Adrenal gland (tissue), 12 donors: ENCODE data around the gene DUS1L. TPM values are rescaled to one million over a fixed set of nuclear protein-coding genes. Genes with fewer than 3 reads are reported as not detected.

Source experiments
- DNase-seq, 7 donors: peaks; one replicate each; pipeline ENCODE4 v3.0.0-alpha.2; 2019 to 2020
- H3K27ac ChIP-seq, 5 donors: fragments of 200-600 bp; sonication (generic) in 4 of 5; 1 replicate in 3 of 5; 2 replicates in 2 of 5; pipeline versions ENCODE4 v1.5.1 to v1.8.0; 2016 to 2020; ENCODE audit warnings: mild to moderate bottlenecking in 1 of 5
- H3K27me3 ChIP-seq: fragments of 200-600 bp; 2 replicates; pipeline ENCODE4 v1.8.0; 2021
- H3K36me3 ChIP-seq, 2 donors: fragments of 200-600 bp; replicated peaks in 1 of 2; 1 replicate in 1 of 2; 2 replicates in 1 of 2; pipeline versions ENCODE4 v1.5.1 to v1.8.0; 2018 to 2022
- H3K4me1 ChIP-seq, 2 donors: fragments of 200-600 bp; replicated peaks in 1 of 2; 1 replicate in 1 of 2; 2 replicates in 1 of 2; pipeline versions ENCODE4 v1.5.1 to v1.8.0; 2018 to 2021
- H3K4me3 ChIP-seq, 4 donors: fragments of 200-600 bp; sonication (generic) in 3 of 4; one replicate each; pipeline ENCODE4 v1.5.1; 2016 to 2018
- H3K9me3 ChIP-seq, 3 donors: fragments of 200-600 bp; sonication (generic) in 1 of 3; replicated peaks in 1 of 3; 1 replicate in 2 of 3; 2 replicates in 1 of 3; pipeline versions ENCODE4 v1.5.1 to v1.8.0; 2016 to 2021
- CTCF ChIP-seq, 6 experiments: fragments of 450-650 bp in 4 of 6; fragments of 200-600 bp in 2 of 6; sonication (generic) in 1 of 6; IDR thresholded peaks; 1 replicate in 5 of 6; 2 replicates in 1 of 6; pipeline versions ENCODE4 v1.5.1 to v1.8.0; 2016 to 2021; ENCODE audit warnings: antibody characterized with exemption in 6 of 6, mild to moderate bottlenecking in 2 of 6, moderate library complexity in 1 of 6
- POLR2A ChIP-seq, 2 donors: fragments of 450-650 bp; IDR thresholded peaks; one replicate each; pipeline ENCODE4 v1.6.1; 2017; ENCODE audit warnings: antibody characterized with exemption in 2 of 2, mild to moderate bottlenecking in 2 of 2, moderate library complexity in 1 of 2
- WGBS, 4 donors: extraction: QIAGEN DNeasy Blood & Tissue Kit in 2 of 4; methylation state at CpG; one replicate each; pipeline versions ENCODE4 v1.1.5 to v1.1.7; 2013 to 2017; 5-methylcytosine and 5-hydroxymethylcytosine counted together
- intact Hi-C, 2 donors: fragments of 100-400 bp; cut with DNase I; formaldehyde crosslinking; loops; one replicate each; pipeline versions ENCODE4 v1.14.1 to v1.15.0; 2022 to 2023
- polyA plus RNA-seq, 3 donors: library from polyadenylated mRNA; stranded (reverse); fragments of 200-250 nt in 2 of 3; fragments of 350-450 nt in 1 of 3; fragmentation: Illumina TruSeq in 1 of 3; extraction: RNeasy Lipid Tissue Mini Kit (QIAGEN cat#74804) in 1 of 3; gene quantifications; one replicate each; pipeline ENCODE4 v1.2.3, GENCODE V29; 2013 to 2014
- total RNA-seq, 9 donors: library from RNA; depleted of rRNA in 4 of 9; stranded (reverse); fragments of >200 nt in 4 of 9; fragments of 120-200 nt in 1 of 9; fragmentation: NEBNext Ultra II Directional in 1 of 9; extraction: Animal tissue kit (Norgen Biotek cat#: 25700) in 1 of 9; gene quantifications; one replicate each; pipeline versions ENCODE4 v1.1.0 to v1.2.4, GENCODE V29; 2013 to 2023
- donor health status: healthy with polysubstance abuse.
- donor health status: Bipolar disorder and iron deficiency.
- donor health status: DM: yes; HTN: yes; CAD: no.
- donor health status: DM: no; HTN: no; CAD: no.
- donor health status: DM: no; HTN: no; CAD: no.
- donor health status: DM: yes; HTN: yes; CAD: no.

The DUS1L gene
- total and polyA plus RNA-seq, 12 donors: 38.5 to 397 (median 75.7) TPM

GRCh38 chr17:82081966-82082365 lies 16.4 kb upstream of the DUS1L start:
- no peak for DNase-seq
- TF ChIP-seq CTCF (IDR thresholded peaks at IDR 0.05) (no peak), POLR2A (IDR thresholded peaks at IDR 0.05) (no peak)
- Histone ChIP-seq H3K4me1 (no peaks in the 10 kb centered on the region), H3K9me3 (no peaks in the 10 kb centered on the region), H3K27me3 (no peaks in the 10 kb centered on the region), H3K36me3 (peaks cover 0 to 84% of the 10 kb centered on the region in 2 donors), H3K4me3 (no peak overlapping the region), H3K27ac (no peak overlapping the region)
- intact Hi-C loops: no loop called here
- WGBS, 4 donors: 91 to 98% (median 93%) methylated on average over 19 to 22 of the region's 22 CpGs; no CpG with 5 or more reads in 1 of the 4 donors

GRCh38 chr17:82081546-82081945 lies 15.9 kb upstream of the DUS1L start:
- peaks cover 0 to 80% of the 10 kb centered on the region in 2 donors for H3K36me3 ChIP-seq
- no peak overlapping the region for H3K27ac ChIP-seq
- TF ChIP-seq CTCF (IDR thresholded peaks at IDR 0.05): no peak
- no peak for TF ChIP-seq POLR2A (IDR thresholded peaks at IDR 0.05)
- H3K9me3 ChIP-seq: no peaks in the 10 kb centered on the region
- H3K4me3 ChIP-seq: no peak overlapping the region
- H3K27me3 ChIP-seq: no peaks in the 10 kb centered on the region
- no peaks in the 10 kb centered on the region for H3K4me1 ChIP-seq
- DNase-seq: no peak
- intact Hi-C loops: no loop called here
- 86 to 90% methylated on average over 19 to 20 of the region's 20 CpGs; no CpG with 5 or more reads in 2 of the 4 donors for WGBS, 4 donors

GRCh38 chr17:82080789-82081464 lies 15.3 kb upstream of the DUS1L start:
- peaks cover 0 to 73% of the 10 kb centered on the region in 2 donors for H3K36me3 ChIP-seq
- WGBS, 4 donors: 93 to 96% (median 95%) methylated on average over 33 to 44 of the region's 44 CpGs
- intact Hi-C loops: no loop called here
- TF ChIP-seq POLR2A (IDR thresholded peaks at IDR 0.05) (no peak), CTCF (IDR thresholded peaks at IDR 0.05) (no peak)
- no peaks in the 10 kb centered on the region for H3K4me1 ChIP-seq
- H3K4me3 ChIP-seq: no peak overlapping the region
- no peak overlapping the region for H3K27ac ChIP-seq
- no peaks in the 10 kb centered on the region for H3K9me3 ChIP-seq
- no peak for DNase-seq
- H3K27me3 ChIP-seq: no peaks in the 10 kb centered on the region

- H3K27ac ChIP-seq: no peak overlapping the region
- TF ChIP-seq CTCF (IDR thresholded peaks at IDR 0.05): no peak
- TF ChIP-seq POLR2A (IDR thresholded peaks at IDR 0.05): no peak
- peaks cover 0 to 66% of the 10 kb centered on the region in 2 donors for H3K36me3 ChIP-seq
- no peak for DNase-seq
- 89 to 94% (median 92%) methylated on average over 10 to 36 of the region's 36 CpGs for WGBS, 4 donors
- no peaks in the 10 kb centered on the region for H3K9me3 ChIP-seq
- H3K4me1 ChIP-seq: no peaks in the 10 kb centered on the region
- no peaks in the 10 kb centered on the region for H3K27me3 ChIP-seq
- H3K4me3 ChIP-seq: no peak overlapping the region
- intact Hi-C loops: no loop called here
Measured at GRCh38 chr17:82080048-82080788, 14.6 kb upstream of the DUS1L start.
